Vagina (tissue), 2 donors: ENCODE results near the gene WWC2.

ENCODE experiments used
- CTCF ChIP-seq, 3 experiments: fragments of 450-650 bp in 2 of 3; fragments of 200-600 bp in 1 of 3; sonication (generic) in 1 of 3; IDR thresholded peaks; one replicate each; pipeline ENCODE4 v1.5.1; 2017 to 2019; ENCODE audit warnings: antibody characterized with exemption in 3 of 3, mild to moderate bottlenecking in 2 of 3, moderate library complexity in 2 of 3
- POLR2A ChIP-seq, 2 donors: fragments of 450-650 bp; IDR thresholded peaks; one replicate each; pipeline ENCODE4 v1.6.1; 2017; ENCODE audit warnings: antibody characterized with exemption in 2 of 2, mild to moderate bottlenecking in 2 of 2, moderate library complexity in 2 of 2
- POLR2AphosphoS5 ChIP-seq, 2 donors: sonication (generic); formaldehyde crosslinking; IDR thresholded peaks; one replicate each; pipeline ENCODE4 v1.9.0; 2017; ENCODE audit warnings: antibody characterized with exemption in 2 of 2, mild to moderate bottlenecking in 2 of 2, low read depth in 1 of 2; ENCODE audit not compliant: insufficient read depth in 1 of 2

- TF ChIP-seq CTCF (IDR thresholded peaks at IDR 0.05) (no peak), POLR2AphosphoS5 (IDR thresholded peaks at IDR 0.05; ENCODE audit: insufficient read depth in 1 of 2, low read depth in 1 of 2) (no peak), POLR2A (IDR thresholded peaks at IDR 0.05) (no peak)
These were observed 151.8 kb downstream of the WWC2 start for GRCh38 chr4:183250831-183251230.
